Smooth muscle cell (in vitro differentiated cells): ENCODE results near the gene PTCH2. TPM values are rescaled to one million over a fixed set of nuclear protein-coding genes. Genes with fewer than 3 reads are reported as not detected.
A peak's percentile ranks its signal among the peaks of the same experiment; 100 is the strongest.
"Not testable (repeated sequence)": the region's sequence is repeated elsewhere in the genome, so short reads cannot be mapped to it uniquely, and the experiment has no call there.

Experiments used
- DNase-seq: peaks from one replicate; lab custom pipeline; 2025; ENCODE audit not compliant: unreplicated experiment; lab: John Stamatoyannopoulos, UW
- H2AFZ ChIP-seq: fragments of 200-600 bp; sonication (generic); 2 replicates; pipeline ENCODE4 v1.6.0; 2016; ENCODE audit warnings: antibody characterized with exemption, low read depth, mild to moderate bottlenecking
- H3F3A ChIP-seq: fragments of 200-600 bp; sonication (generic); 2 replicates; pipeline ENCODE4 v1.6.0; 2017; ENCODE audit warnings: antibody characterized with exemption, low read depth
- H3K27ac ChIP-seq: fragments of 200-600 bp; sonication (generic); 2 replicates; pipeline ENCODE4 v1.5.1; 2016; ENCODE audit warnings: low read depth, mild to moderate bottlenecking
- H3K27me3 ChIP-seq: fragments of 200-600 bp; sonication (generic); 2 replicates; pipeline ENCODE4 v1.6.1; 2016; ENCODE audit warnings: low read depth, mild to moderate bottlenecking
- H3K36me3 ChIP-seq: fragments of 200-600 bp; sonication (generic); 2 replicates; pipeline ENCODE4 v1.5.1; 2016; ENCODE audit warnings: low read depth
- H3K4me1 ChIP-seq: fragments of 200-600 bp; sonication (generic); 2 replicates; pipeline ENCODE4 v1.5.1; 2016; ENCODE audit warnings: low read depth
- H3K4me2 ChIP-seq: fragments of 200-600 bp; sonication (generic); 2 replicates; pipeline ENCODE4 v1.6.0; 2016; ENCODE audit warnings: mild to moderate bottlenecking
- H3K4me3 ChIP-seq: fragments of 200-600 bp; sonication (generic); 2 replicates; pipeline ENCODE4 v1.5.1; 2016; ENCODE audit warnings: mild to moderate bottlenecking
- H3K79me2 ChIP-seq: fragments of 200-600 bp; sonication (generic); 2 replicates; pipeline ENCODE4 v1.6.0; 2016; ENCODE audit warnings: low read depth, mild to moderate bottlenecking
- H3K9ac ChIP-seq: fragments of 200-600 bp; sonication (generic); 2 replicates; pipeline ENCODE4 v1.6.0; 2016; ENCODE audit warnings: low read depth
- H3K9me3 ChIP-seq: fragments of 200-600 bp; sonication (generic); replicated peaks from 2 replicates; pipeline ENCODE4 v1.5.1; 2016; ENCODE audit warnings: low read depth
- H4K20me1 ChIP-seq: fragments of 200-600 bp; sonication (generic); 2 replicates; pipeline ENCODE4 v1.6.0; 2016; ENCODE audit warnings: low read depth
- CTCF ChIP-seq: fragments of 200-600 bp; sonication (generic); IDR thresholded peaks from 2 replicates; pipeline ENCODE4 v1.5.1; 2017; ENCODE audit warnings: borderline replicate concordance, mild to moderate bottlenecking, antibody characterized with exemption; ENCODE audit not compliant: insufficient read depth, poor library complexity, severe bottlenecking
- WGBS: methylation state at CpG from one replicate; pipeline ENCODE4 v1.1.7; 2016; ENCODE audit warnings: low lambda C conversion rate; 5-methylcytosine and 5-hydroxymethylcytosine counted together
- polyA plus RNA-seq: library from polyadenylated mRNA; unstranded; fragments of >200 nt; fragmentation: Nextera tagmentation; extraction: Ambion mirVana; gene quantifications from 2 replicates; pipeline ENCODE4 v1.2.1, GENCODE V29; 2016
- total RNA-seq: library from RNA; depleted of rRNA; stranded (reverse); fragments of >200 nt; gene quantifications from 2 replicates; pipeline ENCODE4 v1.2.3, GENCODE V29; 2014

The PTCH2 gene
- total and polyA plus RNA-seq, 2 experiments from 2014 or later = 0.43 TPM; not detected in 1

- no peaks in the 10 kb centered on the region for H3K36me3 ChIP-seq
- no peak for DNase-seq
- peaks cover 19% of the 10 kb centered on the region for H3F3A ChIP-seq
- peak overlapping the region; percentile 71 for H3K27ac ChIP-seq
- H4K20me1 ChIP-seq = no peaks in the 10 kb centered on the region
- H2AFZ ChIP-seq = no peak overlapping the region
- TF ChIP-seq CTCF = no peak
- H3K79me2 ChIP-seq = no peaks in the 10 kb centered on the region
- H3K27me3 ChIP-seq = no peaks in the 10 kb centered on the region
- H3K4me3 ChIP-seq = peak overlapping the region; percentile 39
- H3K9me3 ChIP-seq = no peaks in the 10 kb centered on the region
- peak overlapping the region; percentile 78 for H3K4me2 ChIP-seq
- WGBS = 11% methylated on average over 13 of the region's 13 CpGs
- H3K9ac ChIP-seq = peak overlapping the region; percentile 7
- peaks cover 15% of the 10 kb centered on the region for H3K4me1 ChIP-seq
Measured at GRCh38 chr1:44819196-44819607, 23.9 kb downstream of the PTCH2 start.

- Histone ChIP-seq H3K27me3 (no peaks in the 10 kb centered on the region), H3K36me3 (no peaks in the 10 kb centered on the region), H3K4me1 (peaks cover 15% of the 10 kb centered on the region), H3K9me3 (no peaks in the 10 kb centered on the region), H4K20me1 (peaks cover 5% of the 10 kb centered on the region), H2AFZ (no peak overlapping the region), H3F3A (peaks cover 19% of the 10 kb centered on the region), H3K79me2 (no peaks in the 10 kb centered on the region), H3K9ac (no peak overlapping the region), H3K4me3 (no peak overlapping the region), H3K4me2 (no peak overlapping the region), H3K27ac (peak overlapping the region; percentile 71)
- WGBS = 95% methylated on average over 11 of the region's 11 CpGs
- no peak for TF ChIP-seq CTCF
- no peak for DNase-seq
Measured at GRCh38 chr1:44817771-44818495, 25.1 kb downstream of the PTCH2 start.

GRCh38 chr1:44817307-44817706 is 25.7 kb downstream of the PTCH2 start:
- no peak overlapping the region for H3K4me2 ChIP-seq
- peaks cover 15% of the 10 kb centered on the region for H3K4me1 ChIP-seq
- H3K27ac ChIP-seq = peak overlapping the region; percentile 71
- no peak overlapping the region for H2AFZ ChIP-seq
- no peaks in the 10 kb centered on the region for H3K27me3 ChIP-seq
- H3K4me3 ChIP-seq = no peak overlapping the region
- H3F3A ChIP-seq = peaks cover 19% of the 10 kb centered on the region
- H3K79me2 ChIP-seq = peaks cover 2% of the 10 kb centered on the region
- TF ChIP-seq CTCF = no peak
- WGBS = 93% methylated on average over 2 of the region's 2 CpGs
- DNase-seq = no peak
- H4K20me1 ChIP-seq = peaks cover 12% of the 10 kb centered on the region
- H3K9ac ChIP-seq = no peak overlapping the region
- H3K36me3 ChIP-seq = no peaks in the 10 kb centered on the region
- no peaks in the 10 kb centered on the region for H3K9me3 ChIP-seq

- 96% methylated on average over 9 of the region's 9 CpGs for WGBS
- H3K36me3 ChIP-seq, H3K4me2 ChIP-seq, H3K4me3 ChIP-seq, H3K79me2 ChIP-seq, H2AFZ ChIP-seq, DNase-seq, H3K9me3 ChIP-seq, H3K27me3 ChIP-seq, H3K9ac ChIP-seq: not testable (repeated sequence)
- H3F3A ChIP-seq = peaks cover 19% of the 10 kb centered on the region
- H3K4me1 ChIP-seq = peaks cover 24% of the 10 kb centered on the region
- peaks cover 18% of the 10 kb centered on the region for H4K20me1 ChIP-seq
- H3K27ac ChIP-seq = peak overlapping the region; percentile 22
Measured at GRCh38 chr1:44815926-44816325, 27.1 kb downstream of the PTCH2 start.
